HepG2 (cell line): ENCODE measurements around the gene CA5B. TPM values are rescaled to one million over a fixed set of nuclear protein-coding genes. Genes with fewer than 3 reads are reported as not detected.

Experiments
- E2F2 ChIP-seq: sonication (generic); formaldehyde crosslinking; IDR thresholded peaks from 2 replicates; pipeline ENCODE4 v1.4.0; 2020; ENCODE audit warnings: missing genetic modification reagents, borderline replicate concordance
- EED ChIP-seq: sonication (generic); formaldehyde crosslinking; IDR thresholded peaks from 2 replicates; pipeline ENCODE4 v1.5.0; 2020; ENCODE audit warnings: mild to moderate bottlenecking, missing genetic modification reagents
- GLI4 ChIP-seq: sonication (generic); formaldehyde crosslinking; IDR thresholded peaks from 2 replicates; pipeline ENCODE4 v1.5.1; 2020; ENCODE audit warnings: missing genetic modification reagents, mild to moderate bottlenecking, moderate library complexity, borderline replicate concordance
- HMG20A ChIP-seq: IDR thresholded peaks from 2 replicates; pipeline ENCODE4 v1.6.1; 2016; ENCODE audit warnings: borderline replicate concordance
- HOXA9 ChIP-seq: sonication (generic); formaldehyde crosslinking; IDR thresholded peaks from 2 replicates; pipeline ENCODE4 v1.8.1; 2022; ENCODE audit warnings: missing genetic modification reagents, mild to moderate bottlenecking, moderate library complexity, borderline replicate concordance
- KLF6 ChIP-seq: IDR thresholded peaks from 2 replicates; pipeline ENCODE4 v1.8.0; 2016; ENCODE audit warnings: missing biosample characterization, missing genetic modification reagents
- MLLT10 ChIP-seq: sonication (generic); formaldehyde crosslinking; IDR thresholded peaks from 2 replicates; pipeline ENCODE4 v1.4.0; 2020; ENCODE audit warnings: missing genetic modification reagents
- MXD4 ChIP-seq: IDR thresholded peaks from 2 replicates; pipeline ENCODE4 v1.6.1; 2016; ENCODE audit warnings: mild to moderate bottlenecking, missing biosample characterization, missing genetic modification reagents
- MXI1 ChIP-seq: IDR thresholded peaks from 3 replicates; pipeline ENCODE4 v1.6.1; 2012; ENCODE audit warnings: low read depth, low read length, inconsistent platforms, borderline replicate concordance
- PITX1 ChIP-seq: sonication (generic); formaldehyde crosslinking; IDR thresholded peaks from 2 replicates; pipeline ENCODE4 v1.5.1; 2020; ENCODE audit warnings: mild to moderate bottlenecking, missing genetic modification reagents
- RORA ChIP-seq: sonication (generic); formaldehyde crosslinking; IDR thresholded peaks from 2 replicates; pipeline ENCODE4 v1.5.0; 2020; ENCODE audit warnings: mild to moderate bottlenecking, missing genetic modification reagents, moderate library complexity
- TCF12 ChIP-seq, 2 experiments: fragments of 450-650 bp in 1 of 2; sonication (generic) in 1 of 2; formaldehyde crosslinking in 1 of 2; IDR thresholded peaks; 2 replicates each; pipeline versions ENCODE4 v1.6.1 to v1.8.0; 2017 to 2022; ENCODE audit warnings: antibody characterized with exemption in 1 of 2, mild to moderate bottlenecking in 1 of 2, missing genetic modification reagents in 1 of 2, moderate library complexity in 1 of 2
- TRIM22 ChIP-seq: fragments of 450-650 bp; IDR thresholded peaks from 2 replicates; pipeline ENCODE4 v1.6.1; 2017
- ZFX ChIP-seq: sonication (generic); formaldehyde crosslinking; IDR thresholded peaks from 2 replicates; pipeline ENCODE4 v1.4.0; 2020; ENCODE audit warnings: mild to moderate bottlenecking, low read depth, missing genetic modification reagents, moderate library complexity
- ZNF326 ChIP-seq: sonication (generic); formaldehyde crosslinking; IDR thresholded peaks from 2 replicates; pipeline ENCODE4 v1.4.0; 2020; ENCODE audit warnings: missing genetic modification reagents, borderline replicate concordance
- ZNF331 ChIP-seq: sonication (generic); formaldehyde crosslinking; IDR thresholded peaks from 2 replicates; pipeline ENCODE4 v1.4.0; 2020; ENCODE audit warnings: missing genetic modification reagents
- ZNF670 ChIP-seq: sonication (generic); formaldehyde crosslinking; IDR thresholded peaks from 2 replicates; pipeline ENCODE4 v1.8.0; 2022; ENCODE audit warnings: mild to moderate bottlenecking, missing genetic modification reagents, borderline replicate concordance
- ZNF710 ChIP-seq: sonication (generic); formaldehyde crosslinking; IDR thresholded peaks from 2 replicates; pipeline ENCODE4 v1.5.0; 2020; ENCODE audit warnings: mild to moderate bottlenecking, missing genetic modification reagents, borderline replicate concordance
- ZNF75D ChIP-seq: sonication (generic); formaldehyde crosslinking; IDR thresholded peaks from 2 replicates; pipeline ENCODE4 v1.8.1; 2023; ENCODE audit warnings: missing genetic modification reagents, mild to moderate bottlenecking, borderline replicate concordance
- ZNF792 ChIP-seq: IDR thresholded peaks from 2 replicates; pipeline ENCODE4 v1.6.1; 2016
- polyA plus RNA-seq, 8 experiments: library from polyadenylated mRNA; depleted of rRNA in 3 of 8; stranded (reverse) in 7 of 8; unstranded in 1 of 8; fragments of >200 nt; fragmentation: Illumina TruSeq in 4 of 8; extraction: Trizol in 4 of 8; gene quantifications; 2 replicates each; pipeline versions ENCODE4 v1.2.1 to v1.2.3, GENCODE V29; 2011 to 2016; ENCODE audit warnings: low read depth in 4 of 8, missing spikeins in 1 of 8, mixed read lengths in 1 of 8; ENCODE audit not compliant: insufficient read depth in 1 of 8
- total RNA-seq, 5 experiments: library from RNA; depleted of rRNA; stranded (reverse); fragments of >200 nt; fragmentation: Illumina TruSeq; extraction: Trizol; gene quantifications; 2 replicates each; pipeline ENCODE4 v1.2.3, GENCODE V29; 2016; ENCODE audit warnings: low read depth in 1 of 5
- TF ChIP-seq, protein P1 (sequence below): sonication (generic); formaldehyde crosslinking; IDR thresholded peaks from 2 replicates; pipeline ENCODE4 v1.4.0; 2020; ENCODE audit warnings: mild to moderate bottlenecking, low read depth, missing genetic modification reagents

CA5B gene
- total and polyA plus RNA-seq, 2 of the 13 experiments (the other 11 are each of a cell fraction or from before 2014, with no cell fraction given) = 1.7 to 2.2 TPM

GRCh38 chrX:15744181-15744867 is 6.3 kb downstream of the CA5B start (continued):
- TF ChIP-seq, protein P1, sequence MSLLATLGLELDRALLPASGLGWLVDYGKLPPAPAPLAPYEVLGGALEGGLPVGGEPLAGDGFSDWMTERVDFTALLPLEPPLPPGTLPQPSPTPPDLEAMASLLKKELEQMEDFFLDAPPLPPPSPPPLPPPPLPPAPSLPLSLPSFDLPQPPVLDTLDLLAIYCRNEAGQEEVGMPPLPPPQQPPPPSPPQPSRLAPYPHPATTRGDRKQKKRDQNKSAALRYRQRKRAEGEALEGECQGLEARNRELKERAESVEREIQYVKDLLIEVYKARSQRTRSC (CRISPR knock-in tag) = no peak
- TF ChIP-seq MXI1 (no peak), RORA (CRISPR knock-in tag) (no peak), KLF6 (CRISPR knock-in tag) (no peak), EED (CRISPR knock-in tag) (no peak), ZFX (CRISPR knock-in tag) (peak; percentile 72), HMG20A (peak; percentile 87; the same call in 1 of the 2 replicates), TCF12 (IDR thresholded peaks at IDR 0.05) (no peak), TCF12 (CRISPR knock-in tag; IDR thresholded peaks at IDR 0.05) (no peak), ZNF710 (CRISPR knock-in tag) (peak; percentile 70; the same call in 1 of the 2 replicates), ZNF75D (no peak), HOXA9 (CRISPR knock-in tag) (no peak), GLI4 (CRISPR knock-in tag) (no peak), ZNF331 (peak; percentile 49; the same call in 1 of the 2 replicates), ZNF326 (CRISPR knock-in tag) (no peak), ZNF792 (CRISPR knock-in tag) (0 out of 2 replicates have a peak, but pooled peaks have one; percentile 43), MLLT10 (no peak), PITX1 (CRISPR knock-in tag) (peak; percentile 54; the same call in 1 of the 2 replicates), MXD4 (CRISPR knock-in tag) (no peak), ZNF670 (CRISPR knock-in tag) (no peak; the same call in 1 of the 2 replicates), TRIM22 (no peak), E2F2 (CRISPR knock-in tag) (no peak)
